OCI-LY1 (cell line): Measurements from ENCODE around the gene TENM4.

ENCODE experiments used
- H2AFZ ChIP-seq: fragments of 200-600 bp; sonication (generic), shearing (Covaris generic); 2 replicates; pipeline ENCODE4 v1.6.0; 2014; ENCODE audit warnings: antibody characterized with exemption, mild to moderate bottlenecking, low read length
- H3F3A ChIP-seq: fragments of 200-600 bp; sonication (generic), shearing (Covaris generic); 2 replicates; pipeline ENCODE4 v1.6.0; 2014; ENCODE audit warnings: mild to moderate bottlenecking, antibody characterized with exemption, low read length, moderate library complexity; ENCODE audit not compliant: insufficient read depth
- H3K27ac ChIP-seq: fragments of 200-600 bp; sonication (generic); 2 replicates; pipeline ENCODE4 v1.5.1; 2014; ENCODE audit warnings: low read length, mixed run types, mild to moderate bottlenecking, low read depth; ENCODE audit not compliant: poor library complexity, severe bottlenecking
- H3K27me3 ChIP-seq: fragments of 200-600 bp; sonication (generic); 2 replicates; pipeline ENCODE4 v1.6.0; 2014; ENCODE audit warnings: antibody characterized with exemption, mild to moderate bottlenecking, low read length, moderate library complexity; ENCODE audit not compliant: insufficient read depth
- H3K36me3 ChIP-seq: fragments of 200-600 bp; sonication (generic); 2 replicates; pipeline ENCODE4 v1.6.1; 2014; ENCODE audit warnings: mild to moderate bottlenecking, antibody characterized with exemption, low read length, moderate library complexity, mixed read lengths; ENCODE audit not compliant: insufficient read depth
- H3K4me1 ChIP-seq: fragments of 200-600 bp; sonication (generic); 2 replicates; pipeline ENCODE4 v1.5.1; 2014; ENCODE audit warnings: mild to moderate bottlenecking, low read length, moderate library complexity; ENCODE audit not compliant: insufficient read depth, severe bottlenecking
- H3K4me2 ChIP-seq: fragments of 200-600 bp; sonication (generic), shearing (Covaris generic); 2 replicates; pipeline ENCODE4 v1.6.1; 2014; ENCODE audit warnings: low read length
- H3K4me3 ChIP-seq: fragments of 200-600 bp; sonication (generic); 2 replicates; pipeline ENCODE4 v1.5.1; 2014; ENCODE audit warnings: low read length, low read depth, mild to moderate bottlenecking, mixed read lengths; ENCODE audit not compliant: poor library complexity, severe bottlenecking
- H3K79me2 ChIP-seq: fragments of 200-600 bp; shearing (Covaris generic); 2 replicates; pipeline ENCODE4 v1.6.1; 2016; ENCODE audit warnings: mixed run types, low read length, mixed read lengths; ENCODE audit not compliant: insufficient read depth
- H3K9ac ChIP-seq: fragments of 200-600 bp; sonication (generic), shearing (Covaris generic); 2 replicates; pipeline ENCODE4 v1.6.1; 2014; ENCODE audit warnings: mild to moderate bottlenecking, low read length, mixed read lengths
- H3K9me2 ChIP-seq: fragments of 200-600 bp; sonication (generic), shearing (Covaris generic); 2 replicates; pipeline ENCODE4 v1.6.1; 2014; ENCODE audit warnings: low read depth, mild to moderate bottlenecking, low read length, mixed read lengths
- H3K9me3 ChIP-seq: fragments of 200-600 bp; shearing (Covaris generic); 2 replicates; pipeline ENCODE4 v1.6.1; 2014; ENCODE audit warnings: low read length, mixed read lengths
- H4K20me1 ChIP-seq: fragments of 200-600 bp; sonication (generic), shearing (Covaris generic); 2 replicates; pipeline ENCODE4 v1.6.0; 2016; ENCODE audit warnings: mild to moderate bottlenecking, low read length; ENCODE audit not compliant: insufficient read depth
- EZH2 ChIP-seq: fragments of 200-600 bp; sonication (generic), shearing (Covaris generic); IDR thresholded peaks from 2 replicates; pipeline ENCODE4 v1.8.0; 2017; ENCODE audit warnings: borderline replicate concordance, mixed run types, mild to moderate bottlenecking, antibody characterized with exemption, low read length, moderate library complexity, mixed read lengths
- TF ChIP-seq, protein P1 (sequence below): fragments of 200-600 bp; sonication (generic), shearing (Covaris generic); IDR thresholded peaks from 2 replicates; pipeline ENCODE4 v1.5.1; 2017; ENCODE audit warnings: mild to moderate bottlenecking, antibody characterized with exemption, low read length, moderate library complexity, mixed read lengths

TENM4 gene

DNA sequence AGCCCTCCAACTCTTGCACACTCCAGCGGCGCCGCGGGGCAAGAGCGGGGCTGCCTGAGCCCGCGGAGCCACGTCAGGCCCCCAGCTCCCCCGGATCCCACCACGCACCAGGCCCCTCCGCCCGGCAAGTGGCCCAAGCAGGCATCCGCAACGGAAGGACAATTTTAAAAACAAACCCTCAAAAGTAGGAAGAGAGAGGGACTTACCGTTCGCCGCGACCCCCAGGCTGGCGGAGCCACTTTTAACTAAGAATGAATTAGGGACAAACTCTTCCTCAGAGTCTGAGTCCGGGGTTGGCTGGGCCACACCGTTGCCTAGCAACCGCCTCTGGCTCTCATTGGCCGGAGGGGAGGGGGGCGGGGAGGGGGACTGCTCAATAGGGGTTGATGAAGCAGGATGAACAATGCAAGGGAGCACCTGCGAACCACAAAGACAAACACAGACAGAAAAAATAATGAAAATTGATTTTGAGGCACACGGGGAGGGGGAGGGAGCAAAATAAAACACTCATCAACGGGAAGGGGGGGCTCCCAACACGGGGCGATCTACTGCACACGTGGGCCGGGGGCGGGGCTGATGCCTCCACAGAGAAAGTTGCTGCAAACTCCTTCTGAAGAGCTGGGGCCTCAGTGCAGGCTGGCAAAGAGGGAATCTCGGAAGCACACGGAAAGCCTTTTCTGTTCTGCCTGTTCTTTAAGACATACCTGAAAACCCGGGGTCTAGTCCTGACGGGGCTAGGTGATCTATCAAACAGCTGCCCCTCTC is 478.7 kb downstream of the TENM4 start:
- Histone ChIP-seq H3K79me2 (no peaks in the 10 kb centered on the region), H3K36me3 (no peaks in the 10 kb centered on the region), H3F3A (no peaks in the 10 kb centered on the region), H2AFZ (no peak overlapping the region), H3K9me2 (no peaks in the 10 kb centered on the region), H3K4me1 (no peaks in the 10 kb centered on the region), H3K27me3 (no peaks in the 10 kb centered on the region), H3K4me2 (no peak overlapping the region), H3K27ac (no peak overlapping the region), H4K20me1 (no peaks in the 10 kb centered on the region), H3K9ac (no peak overlapping the region), H3K4me3 (no peak overlapping the region), H3K9me3 (no peaks in the 10 kb centered on the region)
- no peak for TF ChIP-seq EZH2
- TF ChIP-seq, protein P1, sequence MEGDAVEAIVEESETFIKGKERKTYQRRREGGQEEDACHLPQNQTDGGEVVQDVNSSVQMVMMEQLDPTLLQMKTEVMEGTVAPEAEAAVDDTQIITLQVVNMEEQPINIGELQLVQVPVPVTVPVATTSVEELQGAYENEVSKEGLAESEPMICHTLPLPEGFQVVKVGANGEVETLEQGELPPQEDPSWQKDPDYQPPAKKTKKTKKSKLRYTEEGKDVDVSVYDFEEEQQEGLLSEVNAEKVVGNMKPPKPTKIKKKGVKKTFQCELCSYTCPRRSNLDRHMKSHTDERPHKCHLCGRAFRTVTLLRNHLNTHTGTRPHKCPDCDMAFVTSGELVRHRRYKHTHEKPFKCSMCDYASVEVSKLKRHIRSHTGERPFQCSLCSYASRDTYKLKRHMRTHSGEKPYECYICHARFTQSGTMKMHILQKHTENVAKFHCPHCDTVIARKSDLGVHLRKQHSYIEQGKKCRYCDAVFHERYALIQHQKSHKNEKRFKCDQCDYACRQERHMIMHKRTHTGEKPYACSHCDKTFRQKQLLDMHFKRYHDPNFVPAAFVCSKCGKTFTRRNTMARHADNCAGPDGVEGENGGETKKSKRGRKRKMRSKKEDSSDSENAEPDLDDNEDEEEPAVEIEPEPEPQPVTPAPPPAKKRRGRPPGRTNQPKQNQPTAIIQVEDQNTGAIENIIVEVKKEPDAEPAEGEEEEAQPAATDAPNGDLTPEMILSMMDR: no peak

DNA sequence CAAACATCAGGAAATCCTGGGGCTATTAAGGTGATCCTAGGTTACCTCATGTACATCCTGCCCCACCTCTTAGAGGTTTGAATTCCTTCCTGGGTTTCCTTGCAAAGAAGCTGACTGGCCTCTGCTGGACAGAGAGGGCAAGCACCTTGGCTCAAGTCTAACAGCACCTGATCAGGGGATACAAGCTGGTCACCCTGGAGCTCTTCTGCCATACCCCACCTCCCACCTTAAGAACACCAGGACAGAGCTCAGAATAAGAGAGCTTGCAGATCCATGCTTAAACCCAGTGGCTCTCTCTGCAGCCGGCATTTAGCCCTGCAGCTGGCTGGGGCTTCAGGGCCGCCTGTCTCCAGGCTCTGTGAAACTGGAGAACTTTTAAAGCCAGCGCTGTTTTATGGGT is 479.6 kb downstream of the TENM4 start:
- H3K27me3 ChIP-seq: no peaks in the 10 kb centered on the region
- no peaks in the 10 kb centered on the region for H3K79me2 ChIP-seq
- H3K9me3 ChIP-seq: no peaks in the 10 kb centered on the region
- no peak for TF ChIP-seq EZH2
- TF ChIP-seq, protein P1: no peak
- H2AFZ ChIP-seq: no peak overlapping the region
- H3K4me3 ChIP-seq: no peak overlapping the region
- no peak overlapping the region for H3K9ac ChIP-seq
- H3K4me2 ChIP-seq: no peak overlapping the region
- no peaks in the 10 kb centered on the region for H3K4me1 ChIP-seq
- no peaks in the 10 kb centered on the region for H3K9me2 ChIP-seq
- H3K27ac ChIP-seq: no peak overlapping the region
- H3K36me3 ChIP-seq: no peaks in the 10 kb centered on the region
- H4K20me1 ChIP-seq: no peaks in the 10 kb centered on the region
- H3F3A ChIP-seq: no peaks in the 10 kb centered on the region

DNA sequence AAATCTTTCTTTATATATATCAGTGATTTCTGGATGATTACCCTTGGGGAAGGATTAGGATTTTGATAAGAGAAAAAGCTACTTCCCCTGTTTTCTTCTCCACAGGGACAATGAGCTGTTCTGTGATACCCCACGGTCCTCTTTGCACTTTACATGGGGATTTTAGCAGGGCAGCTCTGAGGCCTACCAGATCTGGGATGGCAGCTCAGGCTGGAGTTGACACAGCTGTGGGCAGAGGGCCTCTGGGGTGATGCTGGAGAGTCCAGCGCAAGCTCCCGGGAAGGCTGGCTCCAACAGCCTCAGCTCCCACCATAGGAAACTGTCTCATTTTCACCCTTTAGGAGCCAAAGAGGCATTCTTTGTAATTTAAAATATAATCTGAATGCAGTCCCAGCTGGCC is 482.4 kb downstream of the TENM4 start:
- Histone ChIP-seq H3K27ac (no peak overlapping the region), H3K4me1 (no peaks in the 10 kb centered on the region), H3K36me3 (no peaks in the 10 kb centered on the region), H3K27me3 (no peaks in the 10 kb centered on the region), H3F3A (no peaks in the 10 kb centered on the region), H3K4me2 (no peak overlapping the region), H3K79me2 (no peaks in the 10 kb centered on the region), H3K9me2 (no peaks in the 10 kb centered on the region), H3K9me3 (no peaks in the 10 kb centered on the region), H3K4me3 (no peak overlapping the region), H3K9ac (no peak overlapping the region), H4K20me1 (no peaks in the 10 kb centered on the region), H2AFZ (no peak overlapping the region)
- TF ChIP-seq, protein P1: no peak
- no peak for TF ChIP-seq EZH2
